Measurements from ENCODE around the gene SEPHS1.
"Not testable (repeated sequence)": the region's sequence is repeated elsewhere in the genome, so short reads cannot be mapped to it uniquely, and the experiment has no call there.

The SEPHS1 gene

DNA sequence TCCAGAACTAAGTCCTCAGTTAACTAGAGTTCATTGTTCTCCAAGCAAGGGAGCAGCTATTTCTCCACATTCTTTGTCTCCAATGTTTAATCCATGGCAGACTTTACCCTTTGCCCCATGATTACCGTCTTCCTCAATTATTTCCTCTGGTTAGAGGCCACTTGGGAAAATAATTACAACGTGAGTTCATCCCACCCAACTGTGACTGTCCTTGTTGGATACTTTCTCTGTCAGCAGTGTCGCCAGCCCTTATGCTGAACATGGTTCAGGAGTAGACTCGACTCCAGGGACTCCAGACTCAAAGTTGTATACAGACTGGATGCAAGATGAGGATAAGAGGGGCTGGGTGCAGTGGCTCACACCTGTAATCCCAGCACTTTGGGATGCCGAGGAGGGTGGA is 17.1 kb upstream of the SEPHS1 start:
- DNase-seq (ENCODE audit: low spot score) = no peak

DNA sequence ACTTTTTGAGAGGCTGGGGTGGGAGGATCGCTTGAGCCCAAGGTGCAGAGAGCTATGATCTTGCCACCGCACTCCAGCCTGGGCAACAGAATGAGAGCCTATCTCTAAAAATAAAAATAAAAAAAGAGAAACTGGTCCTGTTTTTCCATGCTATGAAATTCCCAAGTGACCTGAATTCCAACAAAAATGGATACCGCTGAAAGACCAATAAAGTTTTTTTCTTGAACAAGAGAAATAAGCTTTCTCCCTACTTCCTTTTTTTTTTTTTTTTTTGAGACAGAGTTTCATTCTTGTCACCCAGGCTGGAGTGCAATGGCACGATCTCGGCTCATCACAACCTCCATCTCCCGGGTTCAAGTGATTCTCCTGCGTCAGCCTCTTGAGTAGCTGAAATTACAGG is 12.5 kb upstream of the SEPHS1 start:
- DNase-seq (ENCODE audit: low spot score) = no peak
- no peak for FAIRE-seq

More for the DNA sequence above, 17.1 kb upstream of the SEPHS1 start:
- FAIRE-seq = no peak

DNA sequence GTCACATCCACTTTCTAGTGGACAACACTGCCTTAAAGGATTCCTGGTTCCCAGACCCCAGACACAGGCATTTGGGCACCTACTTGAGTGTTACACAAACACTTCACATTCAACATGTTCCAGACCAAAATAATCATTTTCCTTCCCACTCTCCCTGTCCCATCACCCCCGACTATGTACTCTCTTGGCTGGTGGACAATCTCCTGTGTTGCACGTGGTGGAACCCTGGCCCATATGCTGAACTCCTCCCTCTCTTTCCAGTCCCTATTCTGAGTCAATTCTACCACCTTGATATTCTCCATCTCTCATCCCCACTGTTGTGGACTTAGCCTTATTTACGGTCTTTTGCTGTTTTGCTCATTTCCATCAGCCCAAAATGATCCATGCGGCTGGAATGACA is 8.3 kb upstream of the SEPHS1 start:
- DNase-seq (ENCODE audit: low spot score) = no peak
- FAIRE-seq = no peak

DNA sequence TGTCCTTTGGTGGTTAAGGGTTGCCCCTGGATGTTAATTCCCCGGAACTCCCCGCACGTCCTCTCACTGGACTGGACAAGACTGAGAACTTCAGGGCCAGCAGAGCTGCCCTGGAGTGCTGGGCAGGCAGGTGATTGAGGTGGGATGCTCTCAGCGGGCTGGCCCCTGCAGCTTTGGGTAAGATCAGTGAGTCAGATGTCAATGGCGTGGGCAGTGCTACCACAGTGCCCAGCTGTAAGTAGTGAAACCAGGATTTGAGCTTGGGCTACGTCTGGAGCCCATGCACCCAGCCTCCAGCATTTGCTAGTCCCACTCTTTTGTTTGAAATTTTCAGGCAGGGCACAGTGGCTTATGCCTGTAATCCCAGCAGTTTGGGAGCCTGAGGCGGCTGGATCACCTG is 6.7 kb upstream of the SEPHS1 start:
- DNase-seq (ENCODE audit: low spot score) (no peak), FAIRE-seq (no peak)

DNA sequence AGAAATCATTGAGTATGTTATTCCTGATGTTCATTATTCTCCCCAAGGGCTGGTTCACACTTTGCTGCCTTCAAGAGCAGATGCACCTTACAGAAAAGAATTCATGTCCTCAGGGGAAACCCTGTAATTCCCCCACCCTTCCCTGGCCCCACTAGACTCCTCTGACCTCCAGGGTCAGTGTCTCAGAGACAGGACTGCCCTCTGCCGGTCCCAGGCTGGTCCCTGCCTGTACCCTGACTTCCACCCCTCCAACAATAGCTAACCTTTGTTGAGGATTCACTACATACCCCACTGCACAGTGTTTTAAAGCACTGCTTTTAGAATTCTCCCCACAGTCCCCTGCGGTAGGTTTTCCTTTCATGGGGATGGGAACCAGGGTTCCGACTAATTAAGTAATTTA is 4.4 kb upstream of the SEPHS1 start:
- no peak for FAIRE-seq
- DNase-seq (ENCODE audit: low spot score) = no peak

DNA sequence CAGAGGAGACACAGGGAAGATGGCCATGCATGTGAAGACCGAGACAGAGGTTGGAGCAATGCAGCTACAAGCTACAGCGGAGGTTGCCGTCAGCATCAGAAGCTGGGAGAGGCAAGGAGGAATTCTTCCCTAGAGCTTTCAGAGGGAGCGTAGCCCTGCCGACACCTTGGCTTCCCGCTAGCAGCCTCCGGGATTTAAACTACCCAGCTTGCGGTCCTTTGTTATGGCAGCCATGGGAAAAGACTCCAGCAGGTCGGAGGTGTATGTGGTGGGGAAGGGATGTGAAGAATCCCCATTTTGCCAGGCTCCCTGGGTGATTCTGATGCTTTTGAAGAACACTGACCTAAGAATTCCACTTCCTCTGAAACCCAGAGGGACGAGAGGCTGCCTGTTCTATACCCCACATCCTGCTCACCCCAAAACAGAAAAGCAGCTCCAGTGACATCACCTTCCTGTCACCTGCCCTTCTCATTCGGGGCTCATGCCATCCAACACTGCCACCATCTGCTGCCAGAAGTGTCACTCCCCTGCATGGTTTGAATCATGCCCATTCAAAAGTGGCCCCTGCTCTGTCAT is 3.3 kb upstream of the SEPHS1 start:
- FAIRE-seq = no peak
- no peak for DNase-seq (ENCODE audit: low spot score)

DNA sequence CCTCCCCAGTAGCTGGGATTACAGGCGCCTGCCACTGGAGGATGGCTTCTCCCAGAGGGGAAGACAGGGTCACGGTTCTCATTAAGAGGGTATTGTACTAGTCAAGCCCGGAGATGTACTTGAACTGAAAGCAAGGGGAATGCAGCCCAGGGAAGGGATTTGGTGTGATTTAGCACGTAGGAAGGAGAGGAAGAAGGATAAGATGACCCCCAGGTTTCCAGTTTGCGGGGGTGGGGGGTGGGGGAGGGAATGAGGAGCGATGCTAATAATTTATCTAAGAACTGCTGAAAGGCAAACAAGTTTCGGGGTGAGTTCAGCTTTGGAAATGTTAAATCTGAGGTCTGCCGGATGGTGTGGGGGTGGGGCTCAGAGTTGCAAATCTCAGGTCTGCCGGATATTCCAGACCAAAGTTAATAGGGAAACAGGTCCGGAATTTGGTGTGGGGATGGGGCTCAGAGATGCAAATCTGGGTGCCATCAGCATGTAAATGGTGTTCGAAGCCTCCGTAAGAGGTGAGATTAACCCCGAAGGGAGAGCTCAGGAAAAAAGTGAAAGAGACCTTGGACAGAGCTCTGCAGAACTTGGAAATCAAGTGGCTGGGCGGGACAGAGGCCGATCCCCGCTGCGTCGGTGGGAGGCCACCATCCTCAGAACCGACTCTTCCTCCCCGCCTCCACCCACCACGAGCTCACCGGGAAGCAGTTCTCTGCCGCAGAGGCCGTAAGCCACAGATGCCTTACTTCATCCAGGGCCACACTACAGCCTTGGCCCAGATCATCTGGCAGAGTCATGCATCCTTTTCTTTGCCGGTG is 1.6 kb upstream of the SEPHS1 start:
- no peak for FAIRE-seq
- peak; percentile 79 for DNase-seq (ENCODE audit: low spot score)

DNA sequence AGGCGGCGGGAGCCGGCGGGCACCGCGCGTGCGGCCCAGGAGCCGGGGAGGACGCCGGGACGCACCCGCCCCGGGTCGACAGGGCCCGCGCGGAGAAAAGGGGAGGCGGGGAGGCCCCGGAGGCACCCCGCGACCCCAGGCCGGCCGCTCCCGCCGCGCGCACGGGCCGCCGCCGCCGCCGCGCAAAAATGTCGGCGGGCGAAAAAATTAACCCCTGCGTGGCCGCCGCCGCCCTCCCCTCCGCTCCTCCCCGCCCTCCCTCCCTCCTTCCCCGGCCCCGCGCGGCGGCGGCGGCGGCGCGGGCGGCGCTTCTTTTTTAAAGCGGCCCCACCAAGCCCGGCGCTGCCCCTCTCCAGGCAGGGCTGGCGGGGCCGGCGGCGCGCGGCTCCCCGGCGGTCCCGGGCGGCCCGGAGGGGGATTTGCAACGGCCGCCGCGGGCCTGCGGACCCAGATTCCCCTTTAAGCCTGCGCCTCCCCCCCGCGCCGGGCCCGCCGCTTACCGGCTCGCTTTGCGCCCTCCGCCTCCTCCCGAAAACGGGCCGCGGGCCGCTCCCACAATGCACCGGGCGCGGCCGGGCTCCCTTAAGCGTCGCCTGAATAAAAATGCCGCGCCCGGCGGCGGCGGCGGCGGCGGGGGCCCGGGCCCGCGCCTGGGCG is 465 bp downstream of the SEPHS1 start:
- FAIRE-seq = no peak
- DNase-seq (ENCODE audit: low spot score) = peak; percentile 79

DNA sequence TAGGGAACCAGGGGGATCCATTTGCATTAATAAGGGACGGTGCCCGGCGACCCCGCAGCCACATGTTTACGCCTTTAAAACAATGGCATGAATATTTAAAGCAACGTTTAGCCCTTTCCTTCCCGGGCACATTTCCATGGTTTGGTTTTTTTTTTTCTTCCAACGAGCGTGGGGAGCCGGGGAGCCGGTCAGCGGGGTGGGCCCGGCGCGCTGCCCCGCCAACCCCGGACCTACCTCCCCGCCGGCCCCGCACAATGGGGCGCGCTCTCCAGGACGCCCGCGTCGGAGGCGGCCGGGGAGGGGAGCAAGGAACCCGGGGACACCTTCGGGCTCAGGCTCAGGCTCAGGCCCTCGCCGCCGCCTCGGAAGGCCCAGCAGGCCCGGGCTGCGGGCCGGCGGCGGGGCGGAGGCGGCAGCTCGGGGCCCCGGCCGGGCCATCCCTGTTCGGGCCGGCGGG is 1.0 kb downstream of the SEPHS1 start:
- FAIRE-seq (no peak), DNase-seq (ENCODE audit: low spot score) (no peak)

DNA sequence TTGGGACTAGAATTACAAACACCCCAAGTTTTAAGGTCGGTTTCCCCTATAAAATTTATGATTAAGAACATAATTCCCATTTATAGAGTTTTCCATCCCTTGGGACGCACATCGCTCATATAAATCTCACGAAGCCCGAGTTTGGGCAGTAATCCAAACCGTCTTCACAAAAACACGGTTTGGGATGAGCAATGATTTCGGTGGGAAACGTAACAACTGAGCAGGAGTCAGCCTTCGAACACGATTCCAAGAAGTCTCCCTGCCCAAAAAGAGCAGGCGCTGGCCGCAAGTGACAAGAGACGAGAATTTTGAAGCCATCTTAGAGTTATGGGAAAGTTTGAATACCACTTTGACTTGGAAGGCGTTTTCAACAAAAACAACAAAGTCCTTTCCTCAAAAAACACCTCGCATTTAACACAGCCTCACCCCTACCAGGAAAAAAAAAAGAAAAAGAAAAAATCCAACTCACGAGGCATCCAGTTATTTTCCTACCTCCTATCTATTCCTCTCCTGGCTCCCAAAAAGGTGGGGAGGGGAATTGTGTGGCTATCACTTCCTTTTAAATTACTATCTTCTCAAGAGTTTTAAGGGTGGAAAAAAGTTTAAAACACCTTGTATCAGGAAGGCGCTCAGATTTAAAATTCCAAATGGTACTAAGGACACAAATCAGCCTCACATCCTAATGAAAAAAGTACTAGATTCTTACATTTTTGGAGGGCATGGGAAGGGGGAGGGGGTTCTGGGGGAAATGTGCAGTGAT is 1.6 kb downstream of the SEPHS1 start:
- FAIRE-seq (no peak), DNase-seq (ENCODE audit: low spot score) (no peak)

DNA sequence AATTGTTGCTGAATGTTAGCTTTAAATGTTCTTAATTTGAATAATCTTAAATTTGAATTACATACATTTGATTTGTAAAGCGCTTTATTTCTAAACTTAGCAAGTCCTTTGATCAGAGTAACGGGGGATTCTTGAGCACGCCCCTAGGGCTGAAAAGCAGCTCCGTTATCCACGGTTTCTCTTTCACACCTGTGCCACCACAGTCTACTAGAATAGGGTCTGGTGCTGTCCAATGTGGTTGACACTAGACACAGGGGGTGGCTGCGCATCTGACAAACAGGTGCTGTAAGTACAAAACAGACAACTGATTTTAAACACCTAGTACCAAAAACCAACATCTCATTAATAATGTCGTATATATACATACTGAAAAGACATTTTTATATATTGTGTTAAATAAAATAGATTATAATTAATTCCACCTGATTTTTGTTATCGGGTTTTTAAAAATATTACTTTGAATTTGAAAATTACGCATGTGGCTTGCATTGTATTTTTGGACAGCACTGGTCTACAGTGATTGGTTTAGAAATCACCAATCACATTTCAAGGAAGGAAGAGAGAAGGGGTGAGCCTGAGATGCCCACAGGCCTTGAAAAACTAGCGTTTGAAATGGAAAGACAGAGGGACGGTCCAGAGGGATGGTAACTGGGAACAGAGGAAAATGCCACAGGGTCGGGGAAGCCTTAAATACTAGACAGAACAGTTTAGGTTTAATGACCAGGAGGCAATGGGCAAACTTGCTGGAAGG is 7.3 kb downstream of the SEPHS1 start:
- DNase-seq (ENCODE audit: low spot score) (no peak), FAIRE-seq (no peak)

DNA sequence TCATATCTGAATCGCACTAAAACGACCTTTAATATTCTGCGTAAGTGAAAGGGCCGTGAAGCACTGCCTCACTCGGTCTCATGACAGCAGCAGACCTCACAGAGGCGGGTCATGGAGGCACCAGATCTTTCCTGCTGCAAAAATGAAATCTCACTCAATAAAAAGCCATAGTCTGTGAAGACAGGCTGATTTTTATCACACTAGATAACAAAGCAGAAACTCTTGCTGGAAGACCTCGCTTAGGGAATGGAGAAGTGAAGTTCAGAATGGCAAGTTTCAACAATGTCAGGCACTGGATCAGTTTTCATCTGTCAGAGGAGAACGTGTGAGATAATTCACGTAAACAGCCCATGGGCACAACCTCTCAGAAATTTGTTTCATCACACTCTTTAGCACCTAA is 8.0 kb downstream of the SEPHS1 start:
- DNase-seq (ENCODE audit: low spot score) (no peak), FAIRE-seq (no peak)

DNA sequence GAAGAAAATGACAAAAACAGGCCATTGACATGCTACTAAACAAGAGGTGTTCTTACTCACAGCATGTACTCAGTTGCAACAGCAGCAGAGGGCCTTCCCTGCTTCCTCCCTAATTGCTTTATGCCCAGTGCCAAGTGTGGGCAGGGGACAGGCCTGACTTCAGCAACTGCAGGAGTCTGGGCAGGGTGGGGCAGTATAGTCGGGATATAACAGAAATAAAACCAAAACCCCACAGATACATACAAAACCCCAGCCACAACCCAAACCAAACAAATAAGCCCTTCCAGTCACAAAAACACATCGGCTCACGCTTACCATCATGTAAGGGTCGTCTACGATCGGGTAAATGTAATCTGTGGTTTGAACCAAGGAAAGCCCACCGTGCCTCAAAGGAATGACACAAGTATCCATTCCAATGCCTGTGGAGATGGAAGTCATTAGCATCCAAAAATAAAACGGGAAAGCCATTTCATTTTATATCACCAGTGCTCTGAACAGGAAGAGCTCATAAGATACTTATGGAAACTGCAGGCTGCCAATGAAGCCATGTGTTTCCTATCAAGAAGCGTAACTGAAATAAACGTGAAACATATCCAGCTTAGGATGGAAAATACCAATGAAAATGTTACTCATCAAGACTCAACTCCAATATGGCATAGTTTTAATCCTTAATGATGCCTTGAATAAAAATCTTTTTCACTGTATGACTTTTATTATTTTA is 9.5 kb downstream of the SEPHS1 start:
- DNase-seq (ENCODE audit: low spot score) (no peak), FAIRE-seq (no peak)

DNA sequence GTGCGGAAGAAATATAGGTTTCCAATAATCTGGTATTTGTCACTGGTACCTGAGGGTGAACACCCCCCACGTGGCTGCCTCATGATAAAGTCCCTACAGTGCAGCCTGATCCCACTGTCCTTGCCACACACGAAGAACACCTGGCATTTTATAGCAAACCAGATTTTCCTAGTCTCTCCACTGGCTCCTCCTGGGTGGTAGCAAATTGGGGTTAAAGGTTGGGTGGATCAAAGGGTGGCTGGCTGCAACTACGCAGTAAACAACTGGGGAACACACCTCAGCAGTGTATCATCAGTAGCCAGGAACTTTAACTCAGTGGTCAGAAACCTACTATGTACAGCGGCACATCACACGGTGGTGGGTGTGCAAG is 10.3 kb downstream of the SEPHS1 start:
- FAIRE-seq = no peak
- DNase-seq (ENCODE audit: low spot score) = no peak

DNA sequence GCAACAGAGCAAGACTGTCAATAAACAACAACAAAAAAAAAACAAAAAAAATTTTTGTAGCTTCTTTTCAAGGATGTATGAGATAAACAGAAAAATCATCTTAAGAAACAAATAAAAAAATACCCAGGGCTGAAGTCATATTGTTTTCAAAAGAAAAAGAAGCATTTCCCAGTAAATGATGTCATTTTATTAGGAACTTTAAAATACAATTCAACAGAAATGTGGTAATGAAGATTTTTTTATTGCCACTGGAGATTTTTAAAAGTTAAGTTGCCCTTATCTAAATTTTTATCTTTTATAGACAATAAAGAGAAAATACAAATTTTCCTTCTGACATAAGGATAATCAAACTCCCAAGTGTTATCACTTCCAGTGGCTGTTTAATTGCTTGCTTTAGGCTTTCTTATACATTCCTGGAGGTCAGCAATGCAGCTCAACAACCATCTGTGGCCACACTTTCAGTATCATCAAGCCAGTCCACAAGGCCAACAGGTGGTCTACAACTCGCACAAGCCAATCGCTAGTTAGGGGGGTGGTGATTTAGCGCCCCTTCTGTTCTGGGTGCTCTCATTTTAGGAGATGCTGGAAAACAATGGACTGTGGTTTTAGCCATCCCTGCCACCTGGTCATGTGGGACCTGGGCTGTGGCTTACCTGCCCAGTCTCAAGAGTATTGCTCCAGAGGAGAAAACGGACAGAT is 10.8 kb downstream of the SEPHS1 start:
- FAIRE-seq (no peak), DNase-seq (ENCODE audit: low spot score) (no peak)

DNA sequence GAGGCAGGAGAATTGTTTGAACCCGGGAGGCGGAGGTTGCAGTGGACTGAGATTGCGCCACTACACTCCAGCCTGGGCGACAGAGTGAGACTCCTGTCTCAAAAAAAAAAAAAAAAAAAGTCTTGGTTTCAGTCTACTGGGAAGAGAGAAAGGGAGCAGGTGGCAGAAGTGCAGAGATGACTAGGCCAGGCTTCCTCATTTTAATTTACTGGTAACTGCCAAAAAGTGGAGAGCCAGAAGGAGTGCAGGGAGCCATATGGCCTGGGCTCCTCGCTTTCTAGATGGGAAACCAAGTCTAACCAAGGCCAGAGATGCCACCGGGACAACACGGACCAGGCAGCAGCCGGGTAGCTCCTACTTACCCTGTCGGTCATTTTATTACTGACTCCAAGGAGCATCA is 12.2 kb downstream of the SEPHS1 start:
- no peak for FAIRE-seq
- DNase-seq (ENCODE audit: low spot score) = no peak

DNA sequence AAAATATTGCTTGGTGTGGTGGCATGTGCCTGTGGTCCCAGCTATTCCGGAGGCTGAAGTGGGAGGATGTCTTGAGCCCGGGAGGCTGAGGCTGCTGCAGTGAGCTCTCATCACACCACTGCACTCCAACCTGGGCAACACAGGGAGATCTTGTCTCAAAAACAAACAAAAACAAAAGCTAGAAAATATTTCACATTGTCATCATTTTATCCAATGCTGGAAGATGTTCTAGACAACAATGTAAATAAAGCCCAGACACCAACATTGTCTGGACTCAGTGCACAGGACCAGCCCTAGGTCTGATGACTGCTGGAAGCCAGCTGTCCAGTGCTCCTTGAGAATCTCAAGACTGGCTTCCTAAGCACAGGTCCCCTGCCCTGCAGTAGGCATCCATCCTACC is 13.5 kb downstream of the SEPHS1 start:
- DNase-seq (ENCODE audit: low spot score) = no peak
- no peak for FAIRE-seq

DNA sequence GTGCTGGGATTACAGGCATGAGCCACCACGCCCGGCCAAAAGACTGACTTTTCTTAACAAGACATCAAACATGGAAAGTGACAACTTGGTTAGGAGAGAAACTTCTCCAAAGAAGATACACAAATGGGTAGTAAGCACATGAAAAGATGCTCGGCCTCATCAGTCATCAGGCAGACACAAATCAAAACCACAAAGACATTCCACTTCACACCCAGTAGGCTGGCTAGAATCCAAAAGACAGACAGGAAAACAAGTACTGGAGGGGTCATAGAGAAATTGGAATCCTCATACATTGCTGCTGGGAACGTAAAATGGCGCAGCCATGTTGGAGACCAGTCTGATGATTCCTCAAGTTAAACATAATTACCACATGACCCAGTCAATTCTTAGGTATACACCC is 16.4 kb downstream of the SEPHS1 start:
- DNase-seq (ENCODE audit: low spot score) (no peak), FAIRE-seq (no peak)

DNA sequence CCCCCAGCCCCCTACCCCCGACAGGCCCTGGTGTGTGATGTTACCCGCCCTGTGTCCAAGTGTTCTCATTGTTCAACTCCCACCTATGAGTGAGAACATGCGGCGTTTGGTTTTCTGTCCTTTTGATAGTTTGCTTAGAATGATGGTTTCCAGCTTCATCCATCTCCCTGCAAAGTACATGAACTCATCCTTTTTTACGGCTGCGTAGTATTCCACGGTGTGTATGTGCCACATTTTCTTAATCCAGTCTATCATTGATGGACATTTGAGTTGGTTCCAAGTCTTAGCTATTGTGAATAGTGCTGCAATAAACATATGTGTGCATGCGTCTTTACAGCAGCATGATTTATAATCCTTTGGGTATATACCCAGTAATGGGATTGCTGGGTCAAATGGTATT is 17.1 kb downstream of the SEPHS1 start:
- FAIRE-seq; DNase-seq (ENCODE audit: low spot score): not testable (repeated sequence)

DNA sequence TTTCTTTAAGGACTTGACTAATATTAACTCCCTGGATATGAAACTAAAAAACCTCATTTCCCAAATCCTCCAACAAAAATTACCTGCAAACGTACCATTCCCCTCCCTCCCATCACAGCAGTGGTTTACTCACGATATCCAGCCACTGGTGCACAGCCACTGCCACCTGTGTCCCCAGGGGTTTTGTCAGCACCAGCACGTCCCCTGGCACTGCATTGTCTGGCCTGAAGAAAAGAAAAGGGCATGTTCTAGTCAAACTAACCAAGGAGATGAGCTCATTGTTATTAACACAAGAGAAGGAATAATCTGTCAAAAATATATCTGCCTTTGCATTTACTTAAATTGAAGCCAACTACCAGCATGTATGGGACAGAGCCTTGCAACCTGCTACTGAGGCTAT is 18.5 kb downstream of the SEPHS1 start:
- DNase-seq (ENCODE audit: low spot score) = no peak
- no peak for FAIRE-seq

All from urothelium cell line (cell line).